ENCODE measurements around the gene MYO3A.

- TF ChIP-seq TARDBP (IDR thresholded peaks at IDR 0.05) (no peak), FOXA1 (IDR thresholded peaks at IDR 0.05) (no peak)
Measured at GRCh38 chr10:26043469-26043868, 109.4 kb downstream of the MYO3A start.
